Spleen (tissue), 11 donors: ENCODE results near the gene NTN1. TPM values are rescaled to one million over a fixed set of nuclear protein-coding genes. Genes with fewer than 3 reads are reported as not detected.

ENCODE experiments used
- DNase-seq: peaks from one replicate; pipeline ENCODE4 v3.0.0-alpha.2; 2020
- H3K27ac ChIP-seq, 8 donors: fragments of 200-600 bp; sonication (generic) in 7 of 8; 1 replicate in 4 of 8; 2 replicates in 4 of 8; pipeline versions ENCODE4 v1.5.0 to v1.8.0; 2016 to 2021; ENCODE audit warnings: inconsistent platforms in 4 of 8, mild to moderate bottlenecking in 4 of 8, moderate library complexity in 1 of 8
- H3K27me3 ChIP-seq, 7 donors: fragments of 200-600 bp; sonication (generic) in 6 of 7; replicated peaks in 1 of 7; 1 replicate in 4 of 7; 2 replicates in 3 of 7; pipeline versions ENCODE4 v1.5.0 to v1.8.0; 2016 to 2021; ENCODE audit warnings: inconsistent platforms in 3 of 7, mild to moderate bottlenecking in 1 of 7
- H3K36me3 ChIP-seq, 6 donors: fragments of 200-600 bp; sonication (generic) in 5 of 6; 1 replicate in 4 of 6; 2 replicates in 2 of 6; pipeline versions ENCODE4 v1.5.0 to v1.8.0; 2016 to 2021; ENCODE audit warnings: inconsistent platforms in 2 of 6
- H3K4me1 ChIP-seq, 6 donors: fragments of 200-600 bp; sonication (generic) in 5 of 6; 1 replicate in 3 of 6; 2 replicates in 3 of 6; pipeline versions ENCODE4 v1.5.0 to v1.8.0; 2016 to 2021; ENCODE audit warnings: inconsistent platforms in 3 of 6
- H3K4me3 ChIP-seq, 8 donors: fragments of 200-600 bp; sonication (generic) in 7 of 8; 1 replicate in 4 of 8; 2 replicates in 4 of 8; pipeline versions ENCODE4 v1.5.0 to v1.8.0; 2016 to 2021; ENCODE audit warnings: inconsistent platforms in 4 of 8, mild to moderate bottlenecking in 4 of 8, moderate library complexity in 2 of 8
- H3K9me3 ChIP-seq, 8 donors: fragments of 200-600 bp; sonication (generic) in 7 of 8; 1 replicate in 4 of 8; 2 replicates in 4 of 8; pipeline versions ENCODE4 v1.5.0 to v1.8.0; 2016 to 2021; ENCODE audit warnings: inconsistent platforms in 4 of 8
- POLR2A ChIP-seq, 3 donors: fragments of 450-650 bp; IDR thresholded peaks; one replicate each; pipeline ENCODE4 v1.5.1; 2017; ENCODE audit warnings: antibody characterized with exemption in 3 of 3, mild to moderate bottlenecking in 1 of 3
- POLR2AphosphoS5 ChIP-seq, 3 donors: sonication (generic); formaldehyde crosslinking; IDR thresholded peaks; one replicate each; pipeline ENCODE4 v1.5.1; 2017; ENCODE audit warnings: antibody characterized with exemption in 3 of 3
- WGBS, 5 donors: extraction: QIAGEN DNeasy Blood & Tissue Kit in 3 of 5; methylation state at CpG; one replicate each; pipeline versions ENCODE4 v1.1.5 to v1.1.7; 2013 to 2018; 5-methylcytosine and 5-hydroxymethylcytosine counted together
- intact Hi-C: fragments of 100-400 bp; cut with DNase I; formaldehyde crosslinking; loops from one replicate; pipeline ENCODE4 v1.15.0; 2023; ENCODE audit warnings: low total_unique reads
- polyA plus RNA-seq, 3 donors: library from polyadenylated mRNA; stranded (reverse); fragments of 200-250 nt; gene quantifications; one replicate each; pipeline ENCODE4 v1.2.1, GENCODE V29; 2013
- total RNA-seq, 7 donors: library from RNA; depleted of rRNA in 3 of 7; stranded (reverse); fragments of >200 nt in 3 of 7; fragmentation: NEBNext Ultra II Directional in 4 of 7; extraction: Animal tissue kit (Norgen Biotek cat#: 25700) in 4 of 7; gene quantifications; one replicate each; pipeline versions ENCODE4 v1.1.0 to v1.2.1, GENCODE V29; 2016 to 2021
- TF ChIP-seq, protein P1 (sequence below), 11 experiments: fragments of 200-600 bp in 7 of 11; fragments of 450-650 bp in 4 of 11; sonication (generic) in 4 of 11; IDR thresholded peaks in 8 of 11; conservative IDR thresholded peaks in 3 of 11; 1 replicate in 7 of 11; 2 replicates in 4 of 11; pipeline versions ENCODE4 v1.4.0 to v1.8.0; 2016 to 2021; ENCODE audit warnings: antibody characterized with exemption in 11 of 11, inconsistent platforms in 4 of 11, mild to moderate bottlenecking in 1 of 11
- donor health status: healthy with polysubstance abuse.
- donor health status: DM: no; HTN: no; CAD: no; lungs with moderate emphysema.
- donor health status: DM: no; HTN: no; CAD: no.
- donor health status: Bipolar disorder and iron deficiency.
- donor health status: healthy.
- donor health status: DM: no; HTN: no; CAD: no.
- donor health status: DM: yes; HTN: yes; CAD: no.

The NTN1 gene
- total and polyA plus RNA-seq, 10 donors: 0.07 to 0.43 (median 0.23) TPM; not detected in 2

GRCh38 chr17:9062399-9062902, 41.1 kb downstream of the NTN1 start:
- no peak for DNase-seq
- Histone ChIP-seq H3K9me3 (no peaks in the 10 kb centered on the region), H3K27me3 (peaks cover 0 to 22% (median 0%) of the 10 kb centered on the region in 7 donors), H3K27ac (no peak overlapping the region), H3K4me3 (no peak overlapping the region), H3K36me3 (no peaks in the 10 kb centered on the region), H3K4me1 (no peaks in the 10 kb centered on the region)
- TF ChIP-seq POLR2A (IDR thresholded peaks at IDR 0.05): no peak
- TF ChIP-seq, protein P1, sequence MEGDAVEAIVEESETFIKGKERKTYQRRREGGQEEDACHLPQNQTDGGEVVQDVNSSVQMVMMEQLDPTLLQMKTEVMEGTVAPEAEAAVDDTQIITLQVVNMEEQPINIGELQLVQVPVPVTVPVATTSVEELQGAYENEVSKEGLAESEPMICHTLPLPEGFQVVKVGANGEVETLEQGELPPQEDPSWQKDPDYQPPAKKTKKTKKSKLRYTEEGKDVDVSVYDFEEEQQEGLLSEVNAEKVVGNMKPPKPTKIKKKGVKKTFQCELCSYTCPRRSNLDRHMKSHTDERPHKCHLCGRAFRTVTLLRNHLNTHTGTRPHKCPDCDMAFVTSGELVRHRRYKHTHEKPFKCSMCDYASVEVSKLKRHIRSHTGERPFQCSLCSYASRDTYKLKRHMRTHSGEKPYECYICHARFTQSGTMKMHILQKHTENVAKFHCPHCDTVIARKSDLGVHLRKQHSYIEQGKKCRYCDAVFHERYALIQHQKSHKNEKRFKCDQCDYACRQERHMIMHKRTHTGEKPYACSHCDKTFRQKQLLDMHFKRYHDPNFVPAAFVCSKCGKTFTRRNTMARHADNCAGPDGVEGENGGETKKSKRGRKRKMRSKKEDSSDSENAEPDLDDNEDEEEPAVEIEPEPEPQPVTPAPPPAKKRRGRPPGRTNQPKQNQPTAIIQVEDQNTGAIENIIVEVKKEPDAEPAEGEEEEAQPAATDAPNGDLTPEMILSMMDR (IDR thresholded peaks at IDR 0.05 in 8 of 11, conservative IDR thresholded peaks at IDR 0.05 in 3 of 11): no peak
- TF ChIP-seq POLR2AphosphoS5 (IDR thresholded peaks at IDR 0.05): no peak
- 74 to 84% (median 78%) methylated on average over 9 of the region's 9 CpGs for WGBS, 5 donors
- intact Hi-C loops: no loop called here

DNA sequence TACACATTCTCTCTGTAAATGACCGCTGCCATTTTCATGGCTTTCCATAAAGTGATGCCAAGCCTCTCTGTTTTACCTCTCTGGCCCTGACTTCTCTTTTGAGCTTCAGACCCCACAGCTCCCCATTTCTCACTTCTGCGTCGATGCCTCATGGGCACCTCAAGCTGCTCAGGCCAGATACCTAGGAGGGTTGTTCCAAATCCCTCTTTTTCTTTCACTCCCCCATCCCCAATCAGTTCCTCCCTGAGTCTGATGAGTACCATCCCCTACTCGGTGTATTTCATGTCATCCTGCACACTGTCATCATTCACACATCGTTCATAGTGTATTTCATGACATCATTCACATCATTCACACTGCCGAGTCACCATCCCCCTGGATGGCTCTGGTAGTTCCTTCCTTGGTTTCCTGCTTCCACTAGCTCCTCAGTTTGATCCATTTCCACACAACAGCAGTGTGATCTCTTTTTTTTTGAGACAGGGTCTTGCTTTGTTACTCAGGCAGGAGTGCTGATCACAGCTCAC, 43.1 kb downstream of the NTN1 start:
- peaks cover 0 to 15% (median 0%) of the 10 kb centered on the region in 7 donors for H3K27me3 ChIP-seq
- intact Hi-C loops: no loop called here
- DNase-seq: no peak
- 80 to 88% (median 83%) methylated on average over 6 of the region's 6 CpGs for WGBS, 5 donors
- no peaks in the 10 kb centered on the region for H3K9me3 ChIP-seq
- TF ChIP-seq POLR2A (IDR thresholded peaks at IDR 0.05): no peak
- TF ChIP-seq POLR2AphosphoS5 (IDR thresholded peaks at IDR 0.05): no peak
- TF ChIP-seq, protein P1 (IDR thresholded peaks at IDR 0.05 in 8 of 11, conservative IDR thresholded peaks at IDR 0.05 in 3 of 11): no peak
- H3K27ac ChIP-seq: no peak overlapping the region
- H3K36me3 ChIP-seq: no peaks in the 10 kb centered on the region
- no peaks in the 10 kb centered on the region for H3K4me1 ChIP-seq
- H3K4me3 ChIP-seq: no peak overlapping the region

DNA sequence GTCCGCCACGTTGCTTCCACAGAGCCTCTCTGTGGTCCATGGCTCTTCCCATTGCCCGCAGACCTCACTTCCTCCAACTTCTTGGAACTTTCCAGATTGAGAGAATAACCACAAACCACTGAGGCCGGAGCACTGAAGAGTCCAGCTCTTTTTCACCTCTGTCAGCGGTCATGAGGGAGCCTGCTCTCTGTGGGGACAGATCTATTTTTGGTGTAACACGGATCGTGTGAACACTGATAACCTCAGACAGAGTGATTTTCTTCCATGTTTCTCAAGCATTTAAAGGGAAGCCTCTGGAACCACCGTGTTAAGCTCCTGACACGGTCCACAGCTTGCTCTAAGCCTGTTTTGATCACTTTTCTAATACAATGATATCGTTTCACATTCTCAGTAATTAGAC, 49.7 kb downstream of the NTN1 start:
- no peaks in the 10 kb centered on the region for H3K4me1 ChIP-seq
- no peak overlapping the region for H3K27ac ChIP-seq
- H3K36me3 ChIP-seq: no peaks in the 10 kb centered on the region
- H3K27me3 ChIP-seq: peaks cover 0 to 31% (median 0%) of the 10 kb centered on the region in 7 donors
- WGBS, 5 donors: 76 to 86% (median 80%) methylated on average over 10 of the region's 10 CpGs
- H3K4me3 ChIP-seq: no peak overlapping the region
- no peaks in the 10 kb centered on the region for H3K9me3 ChIP-seq
- no peak for DNase-seq
- TF ChIP-seq POLR2AphosphoS5 (IDR thresholded peaks at IDR 0.05): no peak
- TF ChIP-seq, protein P1 (IDR thresholded peaks at IDR 0.05 in 8 of 11, conservative IDR thresholded peaks at IDR 0.05 in 3 of 11): no peak
- TF ChIP-seq POLR2A (IDR thresholded peaks at IDR 0.05): no peak
- intact Hi-C loops: no loop called here

DNA sequence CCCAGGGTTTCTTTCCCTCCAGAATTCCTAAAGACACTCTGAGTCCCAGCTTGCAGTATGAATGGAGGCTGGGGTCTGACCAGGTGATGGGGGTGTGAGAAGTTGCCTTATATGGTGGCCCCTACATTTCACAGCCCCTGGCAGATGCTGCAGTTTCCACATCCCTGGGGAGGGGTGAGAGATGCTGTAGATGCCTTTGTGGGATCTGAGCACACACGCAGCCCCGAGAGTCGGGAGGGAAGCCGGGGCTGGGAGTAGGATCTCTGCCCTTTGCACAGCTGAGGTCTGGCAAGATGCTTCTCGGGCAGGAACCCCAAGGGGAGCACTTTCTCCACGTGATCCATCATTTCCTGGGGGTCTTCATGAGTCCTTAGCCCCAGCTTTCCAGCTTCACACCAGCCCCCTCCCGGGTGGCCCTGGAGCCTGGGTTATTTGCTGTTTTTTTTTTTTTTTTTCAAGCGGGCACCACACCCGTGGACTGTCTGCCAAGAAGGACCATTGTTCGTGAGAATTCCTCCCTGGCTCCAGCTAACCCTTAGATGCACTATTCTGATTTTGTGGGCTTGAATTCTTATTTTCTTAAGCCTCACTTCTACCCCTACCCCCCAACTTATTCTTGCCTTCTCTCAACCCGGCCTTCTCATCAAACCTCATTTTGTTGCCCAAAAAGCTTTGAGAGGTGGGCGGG, 50.6 kb downstream of the NTN1 start:
- Histone ChIP-seq H3K27me3 (peaks cover 0 to 31% (median 0%) of the 10 kb centered on the region in 7 donors), H3K9me3 (no peaks in the 10 kb centered on the region), H3K4me3 (no peak overlapping the region), H3K36me3 (no peaks in the 10 kb centered on the region), H3K27ac (no peak overlapping the region), H3K4me1 (no peaks in the 10 kb centered on the region)
- DNase-seq: no peak
- intact Hi-C loops: no loop called here
- TF ChIP-seq POLR2AphosphoS5 (IDR thresholded peaks at IDR 0.05): no peak
- TF ChIP-seq, protein P1 (IDR thresholded peaks at IDR 0.05 in 8 of 11, conservative IDR thresholded peaks at IDR 0.05 in 3 of 11): no peak
- no peak for TF ChIP-seq POLR2A (IDR thresholded peaks at IDR 0.05)
- WGBS, 5 donors: 64 to 87% (median 74%) methylated on average over 12 of the region's 12 CpGs
